Measurements from ENCODE around the gene CCDC3.

DNA sequence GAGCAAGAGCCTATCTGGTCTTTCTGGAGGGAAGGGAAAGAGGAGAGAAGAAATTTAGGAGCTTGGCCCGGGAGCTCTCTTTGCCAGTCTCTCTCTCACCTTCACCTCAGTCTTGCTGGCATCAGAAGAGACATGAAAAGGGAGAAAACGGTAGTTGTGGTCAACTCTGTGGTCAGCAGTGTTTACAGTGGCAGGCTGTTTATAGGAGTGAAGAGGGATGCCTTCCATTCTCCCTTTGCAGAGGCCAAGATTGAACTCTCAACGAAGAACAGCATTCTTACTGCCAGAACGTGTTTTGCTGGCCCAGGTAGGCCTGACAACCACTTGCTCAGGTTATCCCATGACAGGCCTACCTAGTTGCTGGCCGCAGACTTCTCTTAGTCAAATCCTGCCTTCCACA, 133.3 kb downstream of the CCDC3 start:
- TF ChIP-seq, protein P1, sequence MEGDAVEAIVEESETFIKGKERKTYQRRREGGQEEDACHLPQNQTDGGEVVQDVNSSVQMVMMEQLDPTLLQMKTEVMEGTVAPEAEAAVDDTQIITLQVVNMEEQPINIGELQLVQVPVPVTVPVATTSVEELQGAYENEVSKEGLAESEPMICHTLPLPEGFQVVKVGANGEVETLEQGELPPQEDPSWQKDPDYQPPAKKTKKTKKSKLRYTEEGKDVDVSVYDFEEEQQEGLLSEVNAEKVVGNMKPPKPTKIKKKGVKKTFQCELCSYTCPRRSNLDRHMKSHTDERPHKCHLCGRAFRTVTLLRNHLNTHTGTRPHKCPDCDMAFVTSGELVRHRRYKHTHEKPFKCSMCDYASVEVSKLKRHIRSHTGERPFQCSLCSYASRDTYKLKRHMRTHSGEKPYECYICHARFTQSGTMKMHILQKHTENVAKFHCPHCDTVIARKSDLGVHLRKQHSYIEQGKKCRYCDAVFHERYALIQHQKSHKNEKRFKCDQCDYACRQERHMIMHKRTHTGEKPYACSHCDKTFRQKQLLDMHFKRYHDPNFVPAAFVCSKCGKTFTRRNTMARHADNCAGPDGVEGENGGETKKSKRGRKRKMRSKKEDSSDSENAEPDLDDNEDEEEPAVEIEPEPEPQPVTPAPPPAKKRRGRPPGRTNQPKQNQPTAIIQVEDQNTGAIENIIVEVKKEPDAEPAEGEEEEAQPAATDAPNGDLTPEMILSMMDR (conservative IDR thresholded peaks at IDR 0.05; ENCODE audit: low read depth, low read length): no peak
- no peak for TF ChIP-seq EZH2 (IDR thresholded peaks at IDR 0.05; ENCODE audit: borderline replicate concordance, low read depth, low read length, poor library complexity, severe bottlenecking)
